GM21723 (cell line): Measurements from ENCODE around the gene MLN.
"Not testable (repeated sequence)": the region's sequence is repeated elsewhere in the genome, so short reads cannot be mapped to it uniquely, and the experiment has no call there.

Experiments
- ATAC-seq: cut with Tn5 transposase; IDR thresholded peaks from one replicate; pipeline ENCODE4 v1.9.1; 2021; ENCODE audit warnings: mild to moderate bottlenecking, moderate library complexity; ENCODE audit not compliant: unreplicated experiment

MLN gene

DNA sequence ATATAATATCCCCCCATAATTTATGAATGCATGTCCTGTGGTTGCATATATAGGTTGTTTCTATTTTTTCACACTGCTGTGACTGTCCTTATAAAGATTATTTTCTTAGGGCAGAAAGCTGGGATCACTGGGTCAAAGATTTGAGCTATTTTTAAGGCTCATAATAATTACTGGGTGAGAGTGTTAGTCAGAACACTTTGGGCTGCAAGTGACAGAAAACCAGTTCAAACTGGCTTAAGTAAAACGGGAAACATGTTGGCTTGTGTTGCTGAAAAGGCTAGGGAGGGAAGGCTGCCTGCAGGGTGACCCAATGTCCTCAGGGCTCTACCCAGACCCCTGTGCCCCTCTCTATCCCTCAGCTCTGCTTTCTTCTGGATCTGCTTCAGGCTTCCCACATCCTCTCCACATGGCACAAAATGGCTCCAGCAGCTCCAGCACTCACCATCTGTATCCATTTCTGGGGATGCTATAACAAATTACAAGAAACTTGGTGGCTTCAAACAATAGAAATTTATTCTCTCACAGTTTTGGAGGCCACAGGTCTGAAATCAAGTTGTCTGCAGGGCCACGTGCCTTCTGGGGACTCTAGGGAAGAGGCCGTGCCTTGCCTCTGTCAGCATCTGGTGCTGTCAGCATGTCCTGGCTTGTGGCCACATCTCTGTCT is 33.1 kb upstream of the MLN start:
- ATAC-seq = no peak

DNA sequence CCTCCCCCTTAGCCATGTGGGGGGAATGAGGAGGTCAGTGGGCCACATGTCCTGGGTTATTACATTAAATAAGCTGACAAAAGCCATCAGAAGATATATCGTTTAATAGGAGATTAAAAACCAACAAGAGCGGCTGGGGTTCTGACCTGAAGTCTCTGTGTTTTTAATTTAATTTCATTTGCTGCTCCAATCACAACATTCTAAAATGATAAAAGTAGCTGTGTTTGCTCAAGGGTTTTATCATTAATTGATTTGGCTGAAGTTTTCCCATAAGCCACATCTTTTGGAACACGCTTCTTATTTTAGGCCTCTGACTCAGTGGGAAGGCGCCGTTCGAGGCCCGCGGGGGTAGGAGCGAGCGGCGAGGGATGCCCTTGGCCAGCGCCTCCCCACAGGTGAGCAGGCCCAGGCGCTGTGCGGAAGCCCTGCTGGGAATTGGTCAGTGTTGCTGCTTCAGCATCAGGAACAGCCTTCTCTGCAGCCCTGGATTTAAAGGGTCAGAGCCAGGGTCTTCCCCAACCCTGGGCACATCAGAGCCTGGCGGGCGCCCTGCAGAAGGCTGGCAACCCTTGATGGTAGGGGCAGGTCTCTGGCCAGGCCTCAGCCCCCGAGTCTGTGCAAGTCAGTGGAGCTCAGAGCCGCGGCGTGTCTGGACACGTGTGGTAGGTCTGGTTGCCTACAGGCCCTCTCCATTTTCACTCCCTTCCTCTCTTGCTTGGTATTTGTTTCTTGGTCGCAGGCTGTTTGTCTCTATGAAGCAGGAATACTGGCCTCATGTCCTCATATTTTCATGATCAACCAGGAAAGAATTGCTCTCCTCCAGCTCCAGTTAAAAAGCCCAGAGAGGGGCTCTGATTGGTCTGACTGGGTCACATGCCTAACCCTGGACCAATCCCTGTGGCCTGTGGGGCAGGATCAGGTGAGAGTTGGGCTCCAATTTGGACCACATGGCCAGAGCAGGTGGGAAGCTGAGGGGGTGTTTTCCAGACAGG is 30.9 kb upstream of the MLN start:
- ATAC-seq = no peak

DNA sequence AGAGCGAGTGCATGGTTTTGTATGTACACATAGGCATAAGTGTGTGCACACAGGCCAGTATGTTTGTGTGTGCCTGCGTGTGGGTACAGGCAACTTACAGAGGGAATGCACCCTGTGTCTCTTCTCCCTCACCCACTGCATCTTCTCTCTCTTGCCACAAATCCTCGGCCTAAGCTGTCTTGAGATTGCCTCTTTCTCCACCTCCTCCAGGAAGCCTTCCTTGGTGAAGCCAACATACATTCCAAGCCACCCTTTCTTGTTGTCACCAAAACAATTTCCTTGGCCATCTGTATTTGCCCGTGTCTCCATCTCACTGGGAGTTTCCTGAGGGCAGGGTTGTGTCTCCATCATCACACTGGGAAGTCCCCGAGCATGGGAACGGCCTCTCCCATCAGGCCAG is 29.8 kb upstream of the MLN start:
- no peak for ATAC-seq

DNA sequence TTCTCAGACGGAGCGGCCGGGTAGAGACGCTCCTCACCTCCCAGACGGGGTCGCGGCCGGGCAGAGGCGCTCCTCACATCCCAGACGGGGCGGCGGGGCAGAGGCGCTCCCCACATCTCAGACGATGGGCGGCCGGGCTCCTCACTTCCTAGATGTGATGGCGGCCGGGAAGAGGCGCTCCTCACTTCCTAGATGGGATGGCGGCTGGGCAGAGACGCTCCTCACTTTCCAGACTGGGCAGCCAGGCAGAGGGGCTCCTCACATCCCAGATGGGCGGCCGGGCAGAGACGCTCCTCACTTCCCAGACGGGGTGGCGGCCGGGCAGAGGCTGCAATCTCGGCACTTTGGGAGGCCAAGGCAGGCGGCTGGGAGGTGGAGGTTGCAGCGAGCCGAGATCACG is 29.0 kb upstream of the MLN start:
- ATAC-seq = not testable (repeated sequence)

DNA sequence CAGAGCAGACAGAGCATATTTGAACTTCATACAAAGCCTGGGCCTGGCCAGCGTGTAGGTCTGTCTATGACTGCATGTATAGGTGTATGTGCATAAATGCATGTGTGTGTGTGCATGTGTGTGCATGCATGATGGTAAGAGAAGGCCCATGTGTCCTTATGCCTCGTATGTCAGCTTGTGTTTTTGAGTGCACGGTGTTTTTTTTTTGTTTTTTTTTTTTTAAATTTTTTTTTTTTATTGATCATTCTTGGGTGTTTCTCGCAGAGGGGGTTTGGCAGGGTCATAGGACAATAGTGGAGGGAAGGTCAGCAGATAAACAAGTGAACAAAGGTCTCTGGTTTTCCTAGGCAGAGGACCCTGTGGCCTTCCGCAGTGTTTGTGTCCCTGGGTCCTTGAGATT is 27.9 kb upstream of the MLN start:
- not testable (repeated sequence) for ATAC-seq

GRCh38 chr6:33830635-33831240 is 26.9 kb upstream of the MLN start:
- no peak for ATAC-seq

- no peak for ATAC-seq
These were observed 25.2 kb upstream of the MLN start for GRCh38 chr6:33828764-33829731.

- ATAC-seq = no peak
These were observed 24.6 kb upstream of the MLN start for GRCh38 chr6:33828452-33828763.

GRCh38 chr6:33827546-33828451 is 24.0 kb upstream of the MLN start:
- no peak for ATAC-seq

DNA sequence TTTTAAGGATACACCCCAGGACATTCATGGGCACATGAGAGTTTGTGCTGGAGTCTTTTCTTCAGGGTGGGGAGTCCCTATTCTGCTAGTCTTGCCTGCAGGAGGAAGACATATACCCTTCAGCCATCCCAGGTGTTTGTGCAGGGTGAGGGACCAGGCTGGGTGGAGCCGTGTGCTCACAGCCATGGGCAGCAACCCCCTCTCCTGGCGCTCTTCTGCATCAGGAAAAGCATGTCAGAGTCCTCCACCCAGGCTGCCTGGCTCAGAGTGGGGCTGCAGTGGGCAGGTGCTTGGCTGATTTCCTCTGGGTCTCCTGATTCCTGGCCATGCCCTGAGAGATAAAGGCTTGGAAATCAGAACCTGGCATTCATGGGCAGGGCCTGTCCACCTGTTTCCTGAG is 22.7 kb upstream of the MLN start:
- ATAC-seq = no peak

DNA sequence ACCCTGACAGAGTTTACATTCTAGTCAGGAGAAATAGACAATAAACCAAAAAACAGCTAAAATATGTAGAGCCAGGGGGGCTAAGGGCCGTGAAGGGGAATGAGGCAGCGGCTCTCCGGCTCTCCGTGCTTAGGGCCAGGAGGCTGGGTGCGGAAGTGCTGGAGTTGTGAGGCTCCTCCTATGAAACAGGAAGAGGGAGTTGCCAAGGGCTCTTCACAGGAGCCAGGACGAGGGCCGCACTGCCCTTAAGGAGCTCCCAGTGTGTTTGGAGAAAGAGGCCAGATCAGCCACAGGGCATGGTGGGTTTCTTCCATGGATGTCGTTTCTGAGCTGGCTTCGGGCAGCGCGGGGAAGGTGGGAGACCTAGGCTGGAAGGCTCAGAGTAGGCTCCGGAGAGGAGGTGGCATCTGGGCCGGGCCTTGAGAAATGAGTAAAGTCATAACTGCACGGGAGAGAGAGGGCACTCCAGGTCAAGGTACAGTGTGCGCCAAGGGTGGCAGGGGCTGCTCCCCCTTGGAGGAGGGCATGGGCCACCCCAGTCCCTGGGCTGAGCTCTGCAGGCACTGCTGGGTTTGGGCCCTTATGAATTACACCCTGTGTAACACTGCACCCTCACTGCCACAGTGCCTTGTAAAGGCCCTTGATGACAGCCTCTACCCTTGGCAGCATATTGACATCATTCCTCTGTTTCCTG is 20.8 kb upstream of the MLN start:
- no peak for ATAC-seq

DNA sequence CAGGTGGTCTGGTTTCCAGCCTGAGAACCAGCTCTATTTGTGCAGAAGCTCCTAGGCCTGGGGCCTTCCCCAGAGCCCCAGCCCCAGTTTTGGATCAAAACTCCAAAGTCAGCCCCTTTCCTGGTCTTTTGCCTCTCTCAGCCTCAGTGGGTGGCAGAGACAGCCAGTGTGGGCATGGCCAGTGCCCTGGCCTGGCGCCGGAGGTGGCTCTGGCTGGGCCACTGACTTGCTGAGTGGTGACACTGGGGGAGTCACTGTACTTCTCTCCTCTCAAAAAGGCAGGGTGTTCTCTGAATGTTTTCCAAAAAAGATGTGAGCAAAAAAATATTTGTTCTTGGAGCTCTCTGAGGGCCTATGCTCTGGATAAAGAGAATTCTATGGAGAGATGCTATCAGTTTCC is 20.0 kb upstream of the MLN start:
- no peak for ATAC-seq

- ATAC-seq = no peak
These were observed 19.0 kb upstream of the MLN start for GRCh38 chr6:33822575-33823395.

GRCh38 chr6:33820784-33821520 is 17.1 kb upstream of the MLN start:
- ATAC-seq = no peak

GRCh38 chr6:33820243-33820642 is 16.4 kb upstream of the MLN start:
- no peak for ATAC-seq

GRCh38 chr6:33819021-33819420 is 15.2 kb upstream of the MLN start:
- ATAC-seq = no peak

GRCh38 chr6:33818293-33818692 is 14.5 kb upstream of the MLN start:
- no peak for ATAC-seq

- ATAC-seq = no peak
These were observed 13.7 kb upstream of the MLN start for GRCh38 chr6:33817489-33817888.
